Neural cell (in vitro differentiated cells): Measurements from ENCODE around the gene TADA2B.

Experiments used
- CTCF ChIP-seq: fragments of 450-650 bp; IDR thresholded peaks from 2 replicates; pipeline ENCODE4 v1.5.1; 2014; ENCODE audit warnings: antibody characterized with exemption, mild to moderate bottlenecking, moderate library complexity; ENCODE audit not compliant: poor library complexity, severe bottlenecking
- EP300 ChIP-seq: fragments of 450-650 bp; conservative IDR thresholded peaks from 2 replicates; pipeline ENCODE4 v1.6.1; 2014; ENCODE audit warnings: antibody characterized with exemption, mild to moderate bottlenecking, moderate library complexity; ENCODE audit not compliant: poor library complexity, severe bottlenecking
- EZH2 ChIP-seq: fragments of 200-600, 300-800 bp; shearing (Covaris generic), sonication (generic); IDR thresholded peaks from 2 replicates; pipeline ENCODE4 v1.6.1; 2014; ENCODE audit warnings: antibody characterized with exemption, low read length, borderline replicate concordance, mild to moderate bottlenecking; ENCODE audit not compliant: insufficient read depth, poor library complexity, severe bottlenecking
- REST ChIP-seq: IDR thresholded peaks from 2 replicates; pipeline ENCODE4 v1.6.1; 2012; ENCODE audit warnings: borderline replicate concordance
- TAF1 ChIP-seq: IDR thresholded peaks from 2 replicates; pipeline ENCODE4 v1.6.1; 2012; ENCODE audit warnings: low read depth

DNA sequence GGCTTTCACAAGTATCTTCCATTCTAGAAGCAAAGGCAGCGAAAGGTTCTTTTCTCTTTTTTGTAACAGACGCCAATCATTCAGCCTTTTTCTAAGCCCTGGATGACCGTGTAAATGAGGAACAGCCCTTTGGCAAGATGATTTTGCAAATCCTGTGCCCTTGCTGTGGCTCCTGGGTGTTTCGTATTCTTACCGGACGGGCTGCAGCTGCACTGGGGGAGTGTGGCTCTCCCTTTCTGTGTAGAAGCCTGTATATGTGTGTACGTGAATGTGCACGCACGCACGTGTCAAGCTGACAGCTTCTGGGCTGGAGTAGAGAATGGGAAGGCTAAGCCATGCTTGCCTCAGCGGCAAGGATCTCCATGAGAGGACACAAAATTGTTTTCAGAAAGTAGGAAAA is 16.5 kb downstream of the TADA2B start:
- TF ChIP-seq CTCF = no peak
- TF ChIP-seq EZH2 = no peak
- no peak for TF ChIP-seq TAF1
- TF ChIP-seq EP300 = no peak
- TF ChIP-seq REST = no peak
